ENCODE measurements around the gene LRCH1. TPM values are rescaled to one million over a fixed set of nuclear protein-coding genes. Genes with fewer than 3 reads are reported as not detected.
A peak's percentile ranks its signal among the peaks of the same experiment; 100 is the strongest.

LRCH1 gene
- total and polyA plus RNA-seq, 4 donors: 2.6 to 6.6 (median 3.4) TPM

DNA sequence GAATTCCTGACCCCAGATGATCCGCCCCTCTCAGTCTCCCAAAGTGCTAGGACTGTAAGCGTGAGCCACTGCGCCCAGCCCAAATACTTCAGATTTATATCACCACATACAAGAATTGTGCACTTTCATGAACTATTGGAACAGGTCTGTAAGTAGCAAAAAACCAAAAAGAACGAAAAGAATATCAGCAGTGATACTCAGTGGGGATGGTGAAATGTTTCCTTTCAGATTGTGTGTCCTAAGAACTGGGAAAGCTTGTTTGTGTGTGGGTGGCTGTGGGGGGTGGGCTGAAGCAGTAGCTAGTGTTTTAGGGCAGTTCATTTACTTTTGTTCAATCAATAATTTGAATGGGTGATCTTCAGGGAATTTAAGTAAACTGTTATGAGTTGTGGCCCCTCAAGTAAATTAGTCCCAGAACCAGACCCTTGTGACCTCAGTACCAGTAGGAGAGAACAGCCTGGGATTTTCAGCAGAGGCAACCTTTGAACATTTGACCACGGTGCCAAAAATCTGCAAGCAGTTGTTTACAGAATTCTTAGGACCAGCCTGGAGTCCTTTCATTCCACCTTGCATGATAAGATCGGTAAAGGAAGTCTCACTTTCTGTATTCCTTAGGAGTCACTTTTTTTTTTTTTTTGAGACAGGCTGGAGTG is 106.6 kb downstream of the LRCH1 start:
- H3K4me3 ChIP-seq (ENCODE audit: low read depth in 1 of 3, low read length in 3 of 3): no peak overlapping the region
- H3K4me1 ChIP-seq (ENCODE audit: control insufficient read depth in 4 of 4, insufficient read depth in 4 of 4, low read length in 3 of 4): peaks cover 13 to 43% (median 27%) of the 10 kb centered on the region in 4 donors
- H3K9me3 ChIP-seq (ENCODE audit: control insufficient read depth in 4 of 4, low read length in 3 of 4): no peaks in the 10 kb centered on the region
- TF ChIP-seq, protein P1, sequence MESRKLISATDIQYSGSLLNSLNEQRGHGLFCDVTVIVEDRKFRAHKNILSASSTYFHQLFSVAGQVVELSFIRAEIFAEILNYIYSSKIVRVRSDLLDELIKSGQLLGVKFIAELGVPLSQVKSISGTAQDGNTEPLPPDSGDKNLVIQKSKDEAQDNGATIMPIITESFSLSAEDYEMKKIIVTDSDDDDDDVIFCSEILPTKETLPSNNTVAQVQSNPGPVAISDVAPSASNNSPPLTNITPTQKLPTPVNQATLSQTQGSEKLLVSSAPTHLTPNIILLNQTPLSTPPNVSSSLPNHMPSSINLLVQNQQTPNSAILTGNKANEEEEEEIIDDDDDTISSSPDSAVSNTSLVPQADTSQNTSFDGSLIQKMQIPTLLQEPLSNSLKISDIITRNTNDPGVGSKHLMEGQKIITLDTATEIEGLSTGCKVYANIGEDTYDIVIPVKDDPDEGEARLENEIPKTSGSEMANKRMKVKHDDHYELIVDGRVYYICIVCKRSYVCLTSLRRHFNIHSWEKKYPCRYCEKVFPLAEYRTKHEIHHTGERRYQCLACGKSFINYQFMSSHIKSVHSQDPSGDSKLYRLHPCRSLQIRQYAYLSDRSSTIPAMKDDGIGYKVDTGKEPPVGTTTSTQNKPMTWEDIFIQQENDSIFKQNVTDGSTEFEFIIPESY (IDR thresholded peaks at IDR 0.05): no peak
- TF ChIP-seq REST (IDR thresholded peaks at IDR 0.05) (peak; percentile 49), RAD21 (IDR thresholded peaks at IDR 0.05) (peak in 1 of 2 donors; percentile 25), HNF4A (conservative IDR thresholded peaks at IDR 0.05) (peak; percentile 83 to 84), GABPA (IDR thresholded peaks at IDR 0.05 in 1 of 2, conservative IDR thresholded peaks at IDR 0.05 in 1 of 2) (no peak), EGR1 (IDR thresholded peaks at IDR 0.05; ENCODE audit: low read depth in 2 of 2) (peak; percentile 86 to 88), HNF4G (IDR thresholded peaks at IDR 0.05) (peak; percentile 38), JUND (IDR thresholded peaks at IDR 0.05) (peak in 1 of 2 donors; percentile 57), NR2F2 (IDR thresholded peaks at IDR 0.05) (no peak), FOXA1 (IDR thresholded peaks at IDR 0.05) (no peak), RXRA (IDR thresholded peaks at IDR 0.05) (peak; percentile 50 to 67), SP1 (IDR thresholded peaks at IDR 0.05) (peak; percentile 66), FOXA2 (IDR thresholded peaks at IDR 0.05) (no peak), TAF1 (conservative IDR thresholded peaks at IDR 0.05) (no peak), ATF3 (IDR thresholded peaks at IDR 0.05) (peak; percentile 7), YY1 (IDR thresholded peaks at IDR 0.05) (peak; percentile 21), MAX (IDR thresholded peaks at IDR 0.05) (peak; percentile 17)
- TF ChIP-seq, protein P2, sequence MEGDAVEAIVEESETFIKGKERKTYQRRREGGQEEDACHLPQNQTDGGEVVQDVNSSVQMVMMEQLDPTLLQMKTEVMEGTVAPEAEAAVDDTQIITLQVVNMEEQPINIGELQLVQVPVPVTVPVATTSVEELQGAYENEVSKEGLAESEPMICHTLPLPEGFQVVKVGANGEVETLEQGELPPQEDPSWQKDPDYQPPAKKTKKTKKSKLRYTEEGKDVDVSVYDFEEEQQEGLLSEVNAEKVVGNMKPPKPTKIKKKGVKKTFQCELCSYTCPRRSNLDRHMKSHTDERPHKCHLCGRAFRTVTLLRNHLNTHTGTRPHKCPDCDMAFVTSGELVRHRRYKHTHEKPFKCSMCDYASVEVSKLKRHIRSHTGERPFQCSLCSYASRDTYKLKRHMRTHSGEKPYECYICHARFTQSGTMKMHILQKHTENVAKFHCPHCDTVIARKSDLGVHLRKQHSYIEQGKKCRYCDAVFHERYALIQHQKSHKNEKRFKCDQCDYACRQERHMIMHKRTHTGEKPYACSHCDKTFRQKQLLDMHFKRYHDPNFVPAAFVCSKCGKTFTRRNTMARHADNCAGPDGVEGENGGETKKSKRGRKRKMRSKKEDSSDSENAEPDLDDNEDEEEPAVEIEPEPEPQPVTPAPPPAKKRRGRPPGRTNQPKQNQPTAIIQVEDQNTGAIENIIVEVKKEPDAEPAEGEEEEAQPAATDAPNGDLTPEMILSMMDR (IDR thresholded peaks at IDR 0.05; ENCODE audit: low read depth, low read length, missing input control): no peak
- no peaks in the 10 kb centered on the region for H3K27me3 ChIP-seq (ENCODE audit: control insufficient read depth in 4 of 4, insufficient read depth in 4 of 4, low read length in 3 of 4)
- peak overlapping the region; percentile 76 to 79 for H3K27ac ChIP-seq (ENCODE audit: low read depth in 1 of 2, low read length in 2 of 2)
- DNase-seq (ENCODE audit: low spot score): no peak
- WGBS: 59% methylated on average over 6 of the region's 6 CpGs
- no peaks in the 10 kb centered on the region for H3K36me3 ChIP-seq (ENCODE audit: control insufficient read depth in 4 of 4, insufficient read depth in 3 of 4, low read depth in 1 of 4, low read length in 3 of 4)
- peak overlapping the region in 1 of 2 donors; percentile 17 for H3K9ac ChIP-seq (ENCODE audit: low read depth in 1 of 2, low read length in 2 of 2)
